ENCODE measurements around the gene MAPK12. TPM values are rescaled to one million over a fixed set of nuclear protein-coding genes. Genes with fewer than 3 reads are reported as not detected.
A peak's percentile ranks its signal among the peaks of the same experiment; 100 is the strongest.

The MAPK12 gene
- polyA plus RNA-seq, 1 experiment: 26.6 TPM

DNA sequence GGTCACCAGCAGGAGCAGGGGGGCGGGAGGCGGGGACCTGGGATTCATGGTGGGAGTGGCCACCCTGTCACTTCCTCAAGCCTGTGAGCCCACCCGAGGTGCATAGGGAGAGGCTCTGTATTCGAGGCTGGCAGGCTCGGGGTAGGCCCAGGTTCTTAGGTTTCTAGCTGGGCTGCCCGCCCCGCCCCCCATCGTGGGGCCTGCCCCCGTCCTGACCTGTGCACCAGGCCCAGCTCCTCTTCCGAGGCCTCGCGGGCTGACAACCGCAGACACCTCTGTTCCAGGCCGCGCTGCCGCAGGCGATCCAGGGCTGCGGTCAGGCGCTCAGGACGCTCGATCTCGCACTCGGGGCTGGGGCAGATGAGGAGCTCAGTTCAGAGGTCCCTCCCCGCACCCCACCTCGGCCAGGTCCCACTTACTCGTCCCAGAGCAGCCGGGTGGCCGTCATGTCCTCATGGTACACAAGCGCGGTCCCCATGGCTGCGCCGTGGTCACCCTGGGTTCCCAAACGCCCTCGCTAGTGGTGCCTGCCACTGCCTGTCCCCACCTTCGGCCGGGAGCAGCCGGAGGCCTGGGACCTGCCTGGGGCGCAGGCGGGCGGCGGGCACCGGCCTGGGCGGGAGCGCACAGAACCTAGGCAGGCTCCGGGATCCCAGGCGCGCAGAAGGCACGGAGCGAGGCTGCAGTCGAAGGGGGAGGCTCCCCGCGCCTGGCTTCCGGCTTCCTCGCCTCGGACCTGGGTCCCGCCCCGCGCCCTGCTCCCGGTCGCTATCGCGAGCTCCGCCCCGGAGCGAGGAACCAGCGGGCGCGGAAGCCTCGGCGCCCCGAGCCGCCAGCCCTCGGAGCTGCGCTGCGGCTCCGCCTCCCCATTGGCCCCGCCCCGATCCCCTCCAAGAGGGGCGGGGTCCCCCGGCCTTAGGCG, 10.7 kb downstream of the MAPK12 start, which contains the start of gene HDAC10:
TSS of gene HDAC10 (minus strand) at position 711 of the 922 bp plus-strand sequence. CDS start at position 478, 233 bp downstream.
- Histone ChIP-seq H3K4me3 (ENCODE audit: low read depth, low read length) (peak within 1 kb of the TSS; percentile 85), H3K9me3 (ENCODE audit: control insufficient read depth, insufficient read depth, low read length) (no peaks in the 10 kb centered on the region), H3K27ac (ENCODE audit: low read depth, low read length) (peak within 1 kb of the TSS; percentile 61), H3K27me3 (ENCODE audit: control insufficient read depth, insufficient read depth, low read length) (no peaks in the 10 kb centered on the region)
- DNase-seq (ENCODE audit: low read depth, low spot score): no peak
- CTCF ChIA-PET: interaction anchor here (0.6 to 3.0 kb wide), 8 partner anchors 8 to 116 kb away, joined by 3 to 25 read pairs (median 4); partner anchors contain the start of gene MAPK12
- POLR2A ChIA-PET: interaction anchor here (0.6 to 2.1 kb wide), 6 partner anchors 10 to 91 kb away, joined by 3 to 8 read pairs (median 4); partner anchors contain the start of gene MAPK12
- TF ChIP-seq, protein P1, sequence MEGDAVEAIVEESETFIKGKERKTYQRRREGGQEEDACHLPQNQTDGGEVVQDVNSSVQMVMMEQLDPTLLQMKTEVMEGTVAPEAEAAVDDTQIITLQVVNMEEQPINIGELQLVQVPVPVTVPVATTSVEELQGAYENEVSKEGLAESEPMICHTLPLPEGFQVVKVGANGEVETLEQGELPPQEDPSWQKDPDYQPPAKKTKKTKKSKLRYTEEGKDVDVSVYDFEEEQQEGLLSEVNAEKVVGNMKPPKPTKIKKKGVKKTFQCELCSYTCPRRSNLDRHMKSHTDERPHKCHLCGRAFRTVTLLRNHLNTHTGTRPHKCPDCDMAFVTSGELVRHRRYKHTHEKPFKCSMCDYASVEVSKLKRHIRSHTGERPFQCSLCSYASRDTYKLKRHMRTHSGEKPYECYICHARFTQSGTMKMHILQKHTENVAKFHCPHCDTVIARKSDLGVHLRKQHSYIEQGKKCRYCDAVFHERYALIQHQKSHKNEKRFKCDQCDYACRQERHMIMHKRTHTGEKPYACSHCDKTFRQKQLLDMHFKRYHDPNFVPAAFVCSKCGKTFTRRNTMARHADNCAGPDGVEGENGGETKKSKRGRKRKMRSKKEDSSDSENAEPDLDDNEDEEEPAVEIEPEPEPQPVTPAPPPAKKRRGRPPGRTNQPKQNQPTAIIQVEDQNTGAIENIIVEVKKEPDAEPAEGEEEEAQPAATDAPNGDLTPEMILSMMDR (IDR thresholded peaks at IDR 0.05; ENCODE audit: low read depth, low read length): no peak

GRCh38 chr22:50250249-50250554, 11.3 kb downstream of the MAPK12 start:
- no peak for DNase-seq (ENCODE audit: low read depth, low spot score)
- Histone ChIP-seq H3K27ac (ENCODE audit: low read depth, low read length) (peak overlapping the region; percentile 61), H3K27me3 (ENCODE audit: control insufficient read depth, insufficient read depth, low read length) (no peaks in the 10 kb centered on the region), H3K4me3 (ENCODE audit: low read depth, low read length) (peak overlapping the region; percentile 85), H3K9me3 (ENCODE audit: control insufficient read depth, insufficient read depth, low read length) (no peaks in the 10 kb centered on the region)
- TF ChIP-seq, protein P1 (IDR thresholded peaks at IDR 0.05; ENCODE audit: low read depth, low read length): no peak
- CTCF ChIA-PET: interaction anchor here (0.5 to 3.0 kb wide), 3 partner anchors 17 to 91 kb away, joined by 3 to 25 read pairs (median 6); no protein-coding TSS in a partner anchor
- POLR2A ChIA-PET: interaction anchor here (0.7 to 2.1 kb wide), 2 partner anchors 11 to 73 kb away, joined by 5 to 8 read pairs; partner anchors contain the start of gene MAPK12

DNA sequence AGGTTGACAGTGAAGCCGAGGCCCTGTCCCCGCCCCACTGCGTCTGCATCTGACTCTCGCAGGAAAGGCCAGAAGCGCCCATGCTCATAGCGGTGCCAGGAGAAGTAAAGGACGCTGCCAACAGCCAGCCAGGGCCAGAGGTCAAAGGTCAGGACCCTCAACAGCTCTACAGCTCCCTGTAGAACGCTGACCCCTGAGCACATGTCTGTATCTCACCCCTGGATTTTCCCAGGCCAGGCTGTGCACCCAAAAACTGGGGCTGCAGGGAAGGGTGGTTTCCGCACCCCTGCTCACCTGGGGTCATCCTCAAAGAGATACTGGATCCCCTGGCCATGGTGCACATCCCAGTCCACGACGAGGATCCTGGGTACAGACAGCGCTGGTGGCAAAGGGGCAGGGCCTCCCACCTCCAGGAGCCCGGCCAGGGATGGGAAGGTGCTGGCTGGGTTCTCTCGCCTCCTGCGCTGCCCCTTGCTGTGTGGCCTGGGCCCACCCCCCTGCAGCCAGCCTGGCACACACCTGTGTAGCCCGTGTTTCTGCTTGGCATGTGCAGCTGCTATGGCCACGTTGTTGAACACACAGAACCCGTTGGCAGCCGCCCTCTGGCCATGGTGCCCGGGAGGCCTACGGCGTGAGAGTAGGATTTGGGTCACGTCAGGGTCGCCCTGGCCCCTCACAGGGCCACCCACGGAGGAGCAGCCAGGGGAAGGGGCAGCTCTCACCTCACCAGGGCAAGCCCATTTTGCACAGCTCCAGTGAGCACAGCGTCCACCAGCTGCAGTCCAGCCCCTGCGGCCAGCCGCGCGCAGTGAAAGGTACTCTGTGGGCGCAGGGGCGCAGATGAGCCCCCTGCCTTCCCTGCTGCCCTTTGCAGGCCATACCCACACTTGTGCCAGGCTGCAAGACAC, 11.9 kb downstream of the MAPK12 start:
- ChIA-PET POLR2A (interaction anchor here (0.5 to 2.1 kb wide), 2 partner anchors 11 to 46 kb away, joined by 7 to 8 read pairs; partner anchors contain the start of gene MAPK12), CTCF (interaction anchor here (0.5 kb wide), 1 partner anchor 78 kb away, joined by 3 read pairs; no protein-coding TSS in a partner anchor)
- TF ChIP-seq, protein P1 (IDR thresholded peaks at IDR 0.05; ENCODE audit: low read depth, low read length): no peak

DNA sequence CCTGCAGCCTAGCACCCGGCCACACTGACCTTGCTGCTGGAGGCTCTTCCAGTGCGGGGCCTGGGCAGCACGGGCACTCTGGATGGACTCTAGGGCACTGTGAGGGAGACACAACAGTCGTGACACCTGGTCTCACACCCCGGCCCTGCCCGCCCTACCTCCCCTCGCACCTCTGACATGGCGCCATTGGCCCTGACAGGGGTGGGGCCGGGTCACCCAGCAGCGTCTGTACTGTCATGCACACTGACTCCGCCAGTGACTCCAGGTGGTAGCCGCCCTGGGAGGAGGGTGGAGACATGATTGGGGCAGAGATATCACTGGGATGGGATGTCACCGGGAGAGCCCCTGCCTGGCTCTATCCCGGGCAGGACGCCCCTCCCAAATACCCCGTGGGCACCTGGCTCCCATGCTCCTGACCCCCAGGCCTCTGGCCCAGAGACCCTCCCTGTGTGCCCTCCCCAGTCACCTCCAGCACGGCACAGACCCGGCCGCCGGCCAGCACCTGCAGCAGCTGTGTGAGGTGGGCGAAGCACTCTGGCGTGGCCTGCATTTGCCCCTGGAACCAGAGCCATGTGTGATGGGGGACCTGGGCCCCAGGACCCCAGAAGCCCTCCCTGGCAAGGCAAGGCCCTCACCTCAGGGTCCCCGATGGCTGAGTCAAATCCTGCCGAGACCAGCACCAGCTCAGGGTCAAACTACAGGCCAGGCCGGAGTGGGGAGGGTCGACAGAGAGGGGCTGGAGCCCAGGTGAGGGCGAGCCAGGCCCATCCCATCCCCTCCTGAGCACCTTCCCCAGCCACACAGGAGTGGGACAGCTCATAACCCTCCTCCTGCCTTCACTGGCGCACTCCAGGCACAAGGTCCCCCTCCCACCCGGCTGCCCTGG, 13.0 kb downstream of the MAPK12 start:
- POLR2A ChIA-PET: no interaction called here
- Histone ChIP-seq H3K27ac (ENCODE audit: low read depth, low read length) (peak overlapping the region; percentile 21), H3K4me3 (ENCODE audit: low read depth, low read length) (no peak overlapping the region), H3K27me3 (ENCODE audit: control insufficient read depth, insufficient read depth, low read length) (no peaks in the 10 kb centered on the region), H3K9me3 (ENCODE audit: control insufficient read depth, insufficient read depth, low read length) (peaks cover 4% of the 10 kb centered on the region; the same call in 1 of the 2 replicates)
- no peak for DNase-seq (ENCODE audit: low read depth, low spot score)
- TF ChIP-seq, protein P1 (IDR thresholded peaks at IDR 0.05; ENCODE audit: low read depth, low read length): no peak
- CTCF ChIA-PET: interaction anchor here (1.2 kb wide), 1 partner anchor 94 kb away, joined by 6 read pairs; no protein-coding TSS in a partner anchor

More for the DNA sequence above, 11.9 kb downstream of the MAPK12 start:
- Histone ChIP-seq H3K4me3 (ENCODE audit: low read depth, low read length) (peak overlapping the region; percentile 85), H3K27me3 (ENCODE audit: control insufficient read depth, insufficient read depth, low read length) (no peaks in the 10 kb centered on the region), H3K9me3 (ENCODE audit: control insufficient read depth, insufficient read depth, low read length) (peaks cover 2% of the 10 kb centered on the region; the same call in 1 of the 2 replicates), H3K27ac (ENCODE audit: low read depth, low read length) (no peak overlapping the region)
- no peak for DNase-seq (ENCODE audit: low read depth, low spot score)

All from AG04450 (cell line).